OCI-LY3 (cell line): ENCODE data around the gene ARHGEF35.

ENCODE experiments used
- H2AFZ ChIP-seq: fragments of 200-600, 300-600 bp; shearing (Covaris generic); 2 replicates; pipeline ENCODE4 v1.6.0; 2014; ENCODE audit warnings: antibody characterized with exemption, low read depth, low read length
- H3K27ac ChIP-seq: fragments of 200-600, 300-600 bp; sonication (generic); 2 replicates; pipeline ENCODE4 v1.5.1; 2014; ENCODE audit warnings: mild to moderate bottlenecking, low read length, moderate library complexity, mixed read lengths
- H3K27me3 ChIP-seq: fragments of 200-600, 300-600 bp; sonication (generic); 2 replicates; pipeline ENCODE4 v1.6.1; 2014; ENCODE audit warnings: low read depth, low read length, mixed read lengths
- H3K36me3 ChIP-seq: fragments of 200-600, 300-600 bp; sonication (generic); replicated peaks from 2 replicates; pipeline ENCODE3; 2014; ENCODE audit warnings: low read depth, low read length, mixed read lengths
- H3K4me1 ChIP-seq: fragments of 300-600, 200-600 bp; sonication (generic); 2 replicates; pipeline ENCODE4 v1.6.1; 2014; ENCODE audit warnings: low read length, mixed read lengths
- H3K4me2 ChIP-seq: fragments of 200-600, 300-600 bp; sonication (generic); 2 replicates; pipeline ENCODE4 v1.6.1; 2014; ENCODE audit warnings: low read length, mixed read lengths
- H3K4me3 ChIP-seq: fragments of 300-600, 200-600 bp; sonication (generic); 2 replicates; pipeline ENCODE4 v1.5.1; 2014; ENCODE audit warnings: antibody characterized with exemption, mild to moderate bottlenecking, low read length, moderate library complexity
- H3K79me2 ChIP-seq: fragments of 300-600, 200-600 bp; shearing (Covaris generic); 2 replicates; pipeline ENCODE4 v1.6.1; 2014; ENCODE audit warnings: mild to moderate bottlenecking, low read length, mixed read lengths
- H3K9ac ChIP-seq: fragments of 300-600, 200-600 bp; shearing (Covaris generic); 2 replicates; pipeline ENCODE4 v1.6.0; 2014; ENCODE audit warnings: mild to moderate bottlenecking, low read length, moderate library complexity
- H3K9me3 ChIP-seq: fragments of 200-600, 300-600 bp; shearing (Covaris generic); 2 replicates; pipeline ENCODE4 v1.6.1; 2014; ENCODE audit warnings: low read length, mixed read lengths; ENCODE audit not compliant: insufficient read depth
- H4K20me1 ChIP-seq: fragments of 200-600, 300-600 bp; sonication (generic); 2 replicates; pipeline ENCODE4 v1.6.1; 2016; ENCODE audit warnings: low read length, mixed read lengths; ENCODE audit not compliant: insufficient read depth
- CTCF ChIP-seq: fragments of 200-600, 300-600 bp; sonication (generic); IDR thresholded peaks from 2 replicates; pipeline ENCODE4 v1.5.1; 2014; ENCODE audit warnings: antibody characterized with exemption, low read length, low read depth
- EZH2phosphoT487 ChIP-seq: fragments of 200-600 bp; shearing (Covaris generic); IDR thresholded peaks from 2 replicates; pipeline ENCODE4 v1.6.1; 2018; ENCODE audit warnings: antibody characterized with exemption, mixed run types, low read depth

The ARHGEF35 gene

GRCh38 chr7:144164784-144165183 lies 30.8 kb downstream of the ARHGEF35 start:
- H2AFZ ChIP-seq = no peak overlapping the region
- no peaks in the 10 kb centered on the region for H3K9me3 ChIP-seq
- no peak overlapping the region for H3K9ac ChIP-seq
- no peaks in the 10 kb centered on the region for H4K20me1 ChIP-seq
- no peak overlapping the region for H3K4me3 ChIP-seq
- no peak overlapping the region for H3K27ac ChIP-seq
- no peaks in the 10 kb centered on the region for H3K79me2 ChIP-seq
- no peaks in the 10 kb centered on the region for H3K36me3 ChIP-seq
- H3K4me1 ChIP-seq = no peaks in the 10 kb centered on the region
- H3K27me3 ChIP-seq = peaks cover 8% of the 10 kb centered on the region; the same call in 1 of the 2 replicates
- H3K4me2 ChIP-seq = no peak overlapping the region
- TF ChIP-seq CTCF (no peak), EZH2phosphoT487 (no peak)

- Histone ChIP-seq H3K9ac (no peak overlapping the region), H3K36me3 (no peaks in the 10 kb centered on the region), H3K9me3 (no peaks in the 10 kb centered on the region), H3K27me3 (no peaks in the 10 kb centered on the region), H4K20me1 (no peaks in the 10 kb centered on the region), H3K79me2 (no peaks in the 10 kb centered on the region), H3K27ac (no peak overlapping the region), H3K4me3 (no peak overlapping the region), H3K4me2 (no peak overlapping the region), H2AFZ (no peak overlapping the region), H3K4me1 (no peaks in the 10 kb centered on the region)
- TF ChIP-seq CTCF (no peak), EZH2phosphoT487 (no peak)
Measured at GRCh38 chr7:144158861-144159260, 36.8 kb downstream of the ARHGEF35 start.

DNA sequence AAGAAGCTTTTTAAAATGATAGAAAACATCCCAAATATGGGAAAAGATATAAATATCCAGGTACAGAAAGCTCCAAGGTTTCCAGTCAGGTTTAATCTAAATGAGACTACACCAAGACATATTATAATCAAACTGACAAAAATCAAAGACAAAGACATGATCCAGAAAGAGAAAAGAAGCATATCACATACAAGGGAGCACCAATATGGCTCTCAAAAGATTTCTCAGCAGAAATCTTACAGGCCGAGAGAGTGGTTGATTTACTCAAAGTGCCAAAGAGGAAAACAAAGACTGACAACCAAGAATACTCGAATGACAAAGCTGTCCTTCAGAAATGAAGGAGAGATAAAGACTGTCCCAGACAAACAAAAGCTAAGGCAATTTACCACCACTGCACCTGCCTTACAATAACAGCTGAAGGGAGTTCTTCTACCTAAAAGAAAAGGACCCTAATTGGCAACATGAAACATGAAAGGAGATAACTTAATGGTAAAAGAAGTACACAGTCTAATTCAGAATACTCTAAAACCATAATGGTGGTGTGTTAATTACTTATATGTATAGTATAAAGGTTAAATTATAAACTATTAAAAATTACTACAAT lies 47.3 kb downstream of the ARHGEF35 start:
- Histone ChIP-seq H3K36me3 (no peaks in the 10 kb centered on the region), H3K9ac (no peak overlapping the region), H3K79me2 (no peaks in the 10 kb centered on the region), H3K9me3 (peaks cover 9% of the 10 kb centered on the region; the same call in 1 of the 2 replicates), H2AFZ (no peak overlapping the region), H3K27me3 (peaks cover 7% of the 10 kb centered on the region; the same call in 1 of the 2 replicates), H4K20me1 (no peaks in the 10 kb centered on the region), H3K4me2 (no peak overlapping the region), H3K4me1 (no peaks in the 10 kb centered on the region), H3K27ac (no peak overlapping the region), H3K4me3 (no peak overlapping the region)
- TF ChIP-seq CTCF = no peak
- TF ChIP-seq EZH2phosphoT487 = no peak

GRCh38 chr7:144144426-144144825 lies 51.2 kb downstream of the ARHGEF35 start:
- no peaks in the 10 kb centered on the region for H4K20me1 ChIP-seq
- no peak overlapping the region for H3K9ac ChIP-seq
- H3K27me3 ChIP-seq = no peaks in the 10 kb centered on the region
- H2AFZ ChIP-seq = no peak overlapping the region
- H3K36me3 ChIP-seq = no peaks in the 10 kb centered on the region
- no peaks in the 10 kb centered on the region for H3K79me2 ChIP-seq
- peaks cover 9% of the 10 kb centered on the region; the same call in 1 of the 2 replicates for H3K9me3 ChIP-seq
- H3K4me3 ChIP-seq = no peak overlapping the region
- no peak overlapping the region for H3K4me2 ChIP-seq
- no peaks in the 10 kb centered on the region for H3K4me1 ChIP-seq
- H3K27ac ChIP-seq = no peak overlapping the region
- TF ChIP-seq EZH2phosphoT487 = no peak
